Lung (tissue), 12 donors: ENCODE results near the gene CEMP1. TPM values are rescaled to one million over a fixed set of nuclear protein-coding genes. Genes with fewer than 3 reads are reported as not detected.

Experiments
- ATAC-seq: fragments of 200-7000 bp; cut with Tn5 transposase; one replicate; pipeline ENCODE4 v1.9.1; 2020; ENCODE audit warnings: moderate number of reproducible peaks; ENCODE audit not compliant: insufficient read depth, low FRiP score
- DNase-seq, 3 donors: peaks; one replicate each; pipeline ENCODE4 v3.0.0-alpha.2; 2013 to 2017
- H3K27ac ChIP-seq, 2 donors: one replicate each; pipeline ENCODE4 v1.5.1; 2013; ENCODE audit warnings: mild to moderate bottlenecking in 2 of 2, moderate library complexity in 2 of 2, control low read depth in 1 of 2, inconsistent platforms in 1 of 2, low read depth in 1 of 2, low read length in 1 of 2
- H3K27me3 ChIP-seq, 3 donors: one replicate each; pipeline ENCODE4 v1.5.1; 2013; ENCODE audit warnings: low read length in 2 of 3; ENCODE audit not compliant: control insufficient read depth in 3 of 3, insufficient read depth in 3 of 3
- H3K36me3 ChIP-seq, 4 donors: one replicate each; pipeline ENCODE4 v1.5.1; 2013; ENCODE audit warnings: low read length in 4 of 4, mild to moderate bottlenecking in 1 of 4, moderate library complexity in 1 of 4; ENCODE audit not compliant: control insufficient read depth in 4 of 4, insufficient read depth in 4 of 4
- H3K4me1 ChIP-seq, 5 donors: one replicate each; pipeline ENCODE4 v1.5.1; 2013; ENCODE audit warnings: low read length in 5 of 5, mild to moderate bottlenecking in 2 of 5, moderate library complexity in 1 of 5; ENCODE audit not compliant: control insufficient read depth in 5 of 5, insufficient read depth in 5 of 5
- H3K4me3 ChIP-seq: one replicate; pipeline ENCODE4 v1.5.1; 2013; ENCODE audit warnings: mild to moderate bottlenecking, control low read depth, moderate library complexity
- H3K9ac ChIP-seq, 2 donors: one replicate each; pipeline ENCODE4 v1.5.1; 2013; ENCODE audit warnings: low read length in 2 of 2, control low read depth in 1 of 2; ENCODE audit not compliant: insufficient read depth in 1 of 2
- H3K9me3 ChIP-seq, 4 donors: one replicate each; pipeline ENCODE4 v1.5.1; 2013; ENCODE audit warnings: low read length in 3 of 4, mild to moderate bottlenecking in 1 of 4, moderate library complexity in 1 of 4; ENCODE audit not compliant: control insufficient read depth in 4 of 4, insufficient read depth in 3 of 4
- CTCF ChIP-seq: IDR thresholded peaks from 2 replicates; pipeline ENCODE4 v1.5.1; 2012; ENCODE audit warnings: mild to moderate bottlenecking; ENCODE audit errors: control extremely low read depth, extremely low read depth
- WGBS, 2 donors: extraction: QIAGEN DNeasy Blood & Tissue Kit; methylation state at CpG; one replicate each; pipeline ENCODE4 v1.1.7; 2013; 5-methylcytosine and 5-hydroxymethylcytosine counted together
- polyA plus RNA-seq, 2 donors: library from polyadenylated mRNA; stranded (reverse); fragments of 200-250 nt; gene quantifications; one replicate each; pipeline ENCODE4 v1.2.1, GENCODE V29; 2013
- total RNA-seq, 2 donors: library from RNA; depleted of rRNA in 1 of 2; stranded (reverse); fragments of >200 nt in 1 of 2; gene quantifications; one replicate each; pipeline ENCODE4 v1.2.1, GENCODE V29; 2014 to 2021
- donor health status: control.
- donor health status: control.
- donor health status: Bipolar disorder and iron deficiency.
- donor health status: healthy.
- donor health status: DM: yes; HTN: yes; CAD: no.

The CEMP1 gene
- total and polyA plus RNA-seq, 4 donors, result 0.65 to 2.1 (median 1.4) TPM

DNA sequence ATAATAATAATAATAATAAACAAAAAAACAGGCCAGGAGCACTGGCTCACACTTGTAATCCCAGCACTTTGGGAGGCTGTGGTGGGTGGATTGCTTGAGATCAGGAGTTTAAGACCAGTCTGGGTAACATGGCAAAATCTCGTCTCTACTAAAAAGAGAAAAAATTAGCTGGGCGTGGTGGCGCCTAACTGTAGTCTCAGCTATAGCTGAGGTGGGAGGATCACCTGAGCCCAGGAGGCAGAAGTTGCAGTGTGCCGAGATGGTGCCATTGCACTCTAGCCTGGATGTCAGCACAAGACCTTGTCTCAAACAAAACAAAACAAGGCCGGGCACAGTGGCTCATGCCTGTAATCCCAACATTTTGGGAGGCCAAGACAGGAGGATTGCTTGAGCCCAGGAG is 36.2 kb downstream of the CEMP1 start:
- H3K4me1 ChIP-seq, result peaks cover 0 to 27% (median 10%) of the 10 kb centered on the region in 5 donors
- peak overlapping the region in 1 of 2 donors; percentile 5 for H3K27ac ChIP-seq
- no peaks in the 10 kb centered on the region for H3K27me3 ChIP-seq
- DNase-seq, result no peak
- no peaks in the 10 kb centered on the region for H3K9me3 ChIP-seq
- WGBS, 2 donors, result 79 to 95% methylated on average over 5 of the region's 5 CpGs
- no peak overlapping the region for H3K4me3 ChIP-seq
- peaks cover 0 to 25% (median 15%) of the 10 kb centered on the region in 4 donors for H3K36me3 ChIP-seq
- H3K9ac ChIP-seq, result no peak overlapping the region
- ATAC-seq, result no peak
- TF ChIP-seq CTCF, result no peak

DNA sequence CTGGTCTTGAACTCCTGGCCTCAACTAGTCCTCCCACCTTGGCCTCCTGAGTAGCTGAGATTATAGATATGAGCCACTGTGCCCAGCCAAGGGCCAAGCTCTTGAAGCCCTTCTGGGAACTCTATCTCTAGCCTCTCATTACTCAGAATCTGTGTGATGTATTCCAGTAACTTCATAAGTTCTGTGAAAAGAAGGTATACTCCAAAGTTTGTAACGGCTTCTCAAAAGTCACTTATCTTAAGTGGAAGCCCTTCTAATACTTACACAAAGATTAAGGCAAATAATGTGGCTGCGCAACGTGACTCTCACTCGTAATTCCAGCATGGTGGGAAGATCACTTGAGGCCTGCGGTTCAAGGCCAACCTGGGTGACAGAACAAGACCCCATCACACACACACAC is 36.6 kb downstream of the CEMP1 start:
- peak; percentile 14 for ATAC-seq
- H3K27me3 ChIP-seq, result no peaks in the 10 kb centered on the region
- peaks cover 0 to 27% (median 10%) of the 10 kb centered on the region in 5 donors for H3K4me1 ChIP-seq
- TF ChIP-seq CTCF, result no peak
- DNase-seq, result peak; percentile 51 to 83 (median 57)
- no peak overlapping the region for H3K9ac ChIP-seq
- WGBS, 2 donors, result 71 to 89% methylated on average over 5 of the region's 5 CpGs
- no peak overlapping the region for H3K4me3 ChIP-seq
- H3K9me3 ChIP-seq, result no peaks in the 10 kb centered on the region
- H3K36me3 ChIP-seq, result peaks cover 0 to 25% (median 15%) of the 10 kb centered on the region in 4 donors
- no peak overlapping the region for H3K27ac ChIP-seq

DNA sequence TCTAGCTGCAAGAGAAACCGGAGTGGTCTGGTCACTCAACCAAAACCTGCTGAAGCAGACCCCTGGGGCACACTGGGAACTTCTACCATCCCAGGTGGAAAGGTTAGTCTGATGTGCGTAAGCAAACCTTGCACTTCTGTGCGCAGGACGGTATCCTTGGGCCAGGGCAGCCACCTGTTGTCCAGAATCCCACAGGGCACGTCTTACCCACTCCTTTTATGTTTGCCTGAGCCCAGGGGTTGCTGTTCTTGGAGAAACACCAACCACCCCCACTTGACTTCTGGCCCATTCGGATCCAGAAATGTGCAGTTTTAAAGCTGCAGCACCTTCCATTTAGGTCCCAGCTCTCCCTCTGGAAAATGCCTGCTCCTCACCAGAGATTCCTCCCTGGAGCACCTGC is 37.6 kb downstream of the CEMP1 start:
- no peak for TF ChIP-seq CTCF
- peaks cover 0 to 23% (median 14%) of the 10 kb centered on the region in 4 donors for H3K36me3 ChIP-seq
- H3K27ac ChIP-seq, result peak overlapping the region in 1 of 2 donors; percentile 26
- H3K9ac ChIP-seq, result no peak overlapping the region
- H3K27me3 ChIP-seq, result no peaks in the 10 kb centered on the region
- H3K4me3 ChIP-seq, result no peak overlapping the region
- ATAC-seq (no peak), DNase-seq (no peak)
- H3K9me3 ChIP-seq, result no peaks in the 10 kb centered on the region
- 72 to 96% methylated on average over 6 of the region's 6 CpGs for WGBS, 2 donors
- peaks cover 0 to 24% (median 8%) of the 10 kb centered on the region in 5 donors for H3K4me1 ChIP-seq

GRCh38 chr16:2492292-2492691 is 38.9 kb downstream of the CEMP1 start:
- DNase-seq (no peak), ATAC-seq (no peak)
- Histone ChIP-seq H3K4me1 (peaks cover 0 to 20% (median 2%) of the 10 kb centered on the region in 5 donors), H3K36me3 (peaks cover 0 to 18% (median 14%) of the 10 kb centered on the region in 4 donors), H3K4me3 (no peak overlapping the region), H3K27me3 (no peaks in the 10 kb centered on the region), H3K9me3 (no peaks in the 10 kb centered on the region), H3K27ac (no peak overlapping the region), H3K9ac (no peak overlapping the region)
- 87% methylated on average over 13 of the region's 13 CpGs for WGBS, 2 donors
- TF ChIP-seq CTCF, result no peak
